ENCODE results near the gene MYO7B.

DNA sequence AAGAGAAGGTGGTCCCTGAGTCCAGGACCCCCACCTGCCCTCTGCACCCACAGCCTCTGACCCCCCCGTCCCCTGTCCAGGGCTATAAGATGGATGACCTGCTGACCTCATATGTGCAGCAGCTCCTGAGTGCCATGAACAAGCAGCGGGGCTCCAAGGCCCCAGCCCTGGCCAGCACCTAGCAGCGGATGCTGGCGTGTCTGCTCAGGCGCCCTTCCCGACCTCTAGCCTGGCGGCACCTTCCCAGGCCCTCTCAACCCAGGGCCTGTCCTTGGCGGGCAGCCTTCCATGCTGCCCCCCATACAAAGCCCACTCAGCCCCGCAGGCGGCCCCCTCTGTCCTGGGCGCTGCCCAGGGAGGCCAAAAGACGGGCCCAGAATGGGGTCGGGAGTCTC, 101.8 kb downstream of the MYO7B start:
- TF ChIP-seq, protein P1, sequence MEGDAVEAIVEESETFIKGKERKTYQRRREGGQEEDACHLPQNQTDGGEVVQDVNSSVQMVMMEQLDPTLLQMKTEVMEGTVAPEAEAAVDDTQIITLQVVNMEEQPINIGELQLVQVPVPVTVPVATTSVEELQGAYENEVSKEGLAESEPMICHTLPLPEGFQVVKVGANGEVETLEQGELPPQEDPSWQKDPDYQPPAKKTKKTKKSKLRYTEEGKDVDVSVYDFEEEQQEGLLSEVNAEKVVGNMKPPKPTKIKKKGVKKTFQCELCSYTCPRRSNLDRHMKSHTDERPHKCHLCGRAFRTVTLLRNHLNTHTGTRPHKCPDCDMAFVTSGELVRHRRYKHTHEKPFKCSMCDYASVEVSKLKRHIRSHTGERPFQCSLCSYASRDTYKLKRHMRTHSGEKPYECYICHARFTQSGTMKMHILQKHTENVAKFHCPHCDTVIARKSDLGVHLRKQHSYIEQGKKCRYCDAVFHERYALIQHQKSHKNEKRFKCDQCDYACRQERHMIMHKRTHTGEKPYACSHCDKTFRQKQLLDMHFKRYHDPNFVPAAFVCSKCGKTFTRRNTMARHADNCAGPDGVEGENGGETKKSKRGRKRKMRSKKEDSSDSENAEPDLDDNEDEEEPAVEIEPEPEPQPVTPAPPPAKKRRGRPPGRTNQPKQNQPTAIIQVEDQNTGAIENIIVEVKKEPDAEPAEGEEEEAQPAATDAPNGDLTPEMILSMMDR (IDR thresholded peaks at IDR 0.05; ENCODE audit: borderline replicate concordance, extremely low read depth, low read length, poor library complexity, severe bottlenecking) = no peak
- no peak for TF ChIP-seq EZH2 (IDR thresholded peaks at IDR 0.05; ENCODE audit: borderline replicate concordance, low read depth, low read length, severe bottlenecking)
